GM21529 (cell line): ENCODE measurements around the gene PCDH8.

ENCODE experiments used
- ATAC-seq: cut with Tn5 transposase; IDR thresholded peaks from one replicate; pipeline ENCODE4 v1.9.1; 2021; ENCODE audit not compliant: unreplicated experiment

PCDH8 gene

DNA sequence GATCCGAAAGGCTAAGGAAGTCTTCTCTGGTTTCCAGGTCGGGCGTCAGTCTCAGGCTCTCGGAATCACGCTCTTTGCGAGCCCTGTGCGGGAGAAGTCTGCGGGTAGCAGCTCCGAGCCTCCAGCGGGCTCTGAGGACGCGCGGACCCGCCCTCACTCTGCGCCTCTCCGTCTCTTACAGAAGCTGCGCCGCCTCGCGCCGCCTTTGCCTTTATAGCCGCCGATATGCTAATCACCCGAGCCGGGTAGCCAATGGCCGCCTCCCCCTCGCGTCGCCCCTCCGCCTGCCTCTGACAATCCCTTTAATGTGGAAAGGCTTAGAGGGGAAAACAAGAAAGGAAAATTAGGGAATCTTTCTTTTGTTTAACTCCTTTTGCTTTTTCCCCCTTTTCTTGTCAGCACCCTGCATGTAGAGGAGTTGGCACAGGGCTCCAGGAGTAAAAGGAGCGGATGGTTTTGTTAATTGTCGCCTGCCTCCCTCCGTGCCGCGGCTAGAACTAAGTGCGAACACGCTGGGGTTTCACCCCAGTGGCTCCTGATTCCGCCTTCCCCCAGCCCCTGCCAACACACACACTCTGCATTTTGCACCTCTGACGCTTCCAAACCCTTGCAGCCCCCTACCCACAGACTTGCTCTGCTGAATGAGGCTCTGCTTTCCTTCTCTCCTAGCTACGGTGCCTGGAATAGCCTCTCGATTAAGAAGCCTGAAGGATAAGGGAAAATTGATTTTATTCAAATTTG lies at the start of gene PCDH8:
PCDH8 (minus strand) TSS at position 186 of the 741 bp plus-strand sequence. CDS start 204 bp downstream, outside the sequence.
- no peak for ATAC-seq

DNA sequence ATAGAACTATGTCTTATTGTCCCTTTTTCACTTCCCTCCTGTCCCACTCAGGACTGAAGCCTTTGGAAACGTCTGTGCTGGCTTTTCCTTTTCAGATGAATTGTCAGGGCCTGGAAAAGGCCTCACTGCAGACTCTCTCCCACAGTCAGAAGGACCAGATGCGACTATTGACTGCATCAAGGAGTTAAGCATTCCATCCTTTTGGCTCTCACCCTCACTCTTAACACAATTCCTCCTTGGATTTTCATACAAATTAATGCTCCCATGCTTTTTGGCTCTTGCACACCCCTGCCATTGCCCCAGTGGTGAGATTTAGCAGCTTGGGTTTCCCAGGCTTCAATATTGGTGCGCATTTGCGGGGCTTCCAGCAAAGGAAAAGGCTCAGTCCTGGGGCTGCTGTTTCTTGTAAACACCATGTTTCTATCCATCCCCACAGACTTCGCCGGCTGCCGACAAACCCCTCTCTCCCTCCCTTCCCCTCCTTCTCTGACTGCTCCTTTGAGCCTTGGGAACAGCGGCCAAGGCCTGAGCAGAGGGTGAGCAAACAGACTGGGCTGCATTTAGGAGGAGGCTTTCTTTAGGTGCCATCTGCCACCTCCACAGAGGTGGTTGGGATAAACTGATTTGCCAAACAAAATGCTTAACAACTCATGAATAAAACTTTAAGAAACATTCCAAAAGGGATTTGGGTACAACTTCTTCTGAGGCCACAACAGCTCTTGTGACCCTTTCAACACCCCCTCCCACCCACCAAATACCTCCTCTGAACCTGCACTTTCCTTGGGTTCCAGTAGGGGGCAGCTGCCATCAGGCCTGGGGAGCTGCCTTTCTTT lies 48.6 kb upstream of the PCDH8 start:
- ATAC-seq = no peak

DNA sequence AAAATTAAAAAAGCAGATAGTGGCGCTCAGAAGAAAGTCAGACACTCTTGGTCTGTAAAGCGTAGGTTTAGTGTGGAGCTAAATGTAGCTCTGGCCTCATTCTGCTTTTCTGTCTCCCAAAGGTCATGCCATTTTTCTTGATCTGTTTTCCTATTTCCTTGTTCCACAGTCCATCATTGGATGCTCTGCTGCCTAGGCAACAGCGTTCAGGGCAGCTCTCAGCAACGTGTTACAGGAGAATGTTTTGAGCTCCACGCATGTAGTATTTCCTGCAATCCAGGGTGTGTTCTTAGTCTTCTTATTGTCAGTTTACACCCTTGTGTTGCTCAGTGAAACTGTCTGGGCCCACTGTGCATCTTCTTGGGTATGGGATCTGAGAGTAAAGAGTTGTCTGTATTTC lies 46.0 kb upstream of the PCDH8 start:
- no peak for ATAC-seq

DNA sequence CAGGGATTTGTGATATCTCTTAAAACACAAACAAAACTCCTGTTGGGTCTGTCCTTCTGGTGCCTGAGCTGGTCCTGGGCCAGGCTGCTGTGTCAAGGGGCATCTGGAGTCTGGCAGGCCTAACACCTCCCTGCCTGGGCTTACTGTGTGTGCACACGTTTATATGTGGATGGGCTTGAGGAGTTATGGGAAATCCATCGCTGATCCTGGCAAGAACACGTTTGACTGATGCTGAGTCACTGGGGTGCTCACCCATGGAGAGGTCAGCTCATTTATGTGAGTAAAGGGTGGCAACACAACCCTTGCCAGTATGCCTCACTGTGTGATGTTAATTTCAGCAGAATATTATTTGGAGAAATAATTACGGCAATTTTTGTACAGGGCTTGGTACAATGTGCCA lies 44.5 kb upstream of the PCDH8 start:
- ATAC-seq = no peak

- no peak for ATAC-seq
Observed at GRCh38 chr13:52891706-52892105, 43.3 kb upstream of the PCDH8 start.

DNA sequence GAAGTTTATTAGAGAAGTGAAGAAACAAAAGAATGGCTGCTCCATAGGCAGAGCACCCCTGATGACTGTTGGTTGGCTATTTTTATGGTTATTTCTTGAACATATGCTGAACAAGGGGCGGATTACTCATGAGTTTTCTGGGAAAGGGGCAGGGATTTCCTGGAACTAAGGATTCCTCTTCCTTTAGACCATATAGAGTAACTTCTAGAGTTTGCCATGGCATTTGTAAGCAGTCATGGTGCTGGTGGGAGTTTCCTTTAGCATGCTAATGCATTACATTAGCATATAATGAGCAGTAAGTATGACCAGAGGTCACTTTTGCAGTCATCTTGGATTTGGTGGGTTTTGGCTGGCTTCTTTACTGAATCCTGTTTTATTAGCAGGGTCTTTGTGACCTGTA lies 38.7 kb upstream of the PCDH8 start:
- no peak for ATAC-seq

GRCh38 chr13:52885141-52885540 lies 36.7 kb upstream of the PCDH8 start:
- ATAC-seq = no peak

DNA sequence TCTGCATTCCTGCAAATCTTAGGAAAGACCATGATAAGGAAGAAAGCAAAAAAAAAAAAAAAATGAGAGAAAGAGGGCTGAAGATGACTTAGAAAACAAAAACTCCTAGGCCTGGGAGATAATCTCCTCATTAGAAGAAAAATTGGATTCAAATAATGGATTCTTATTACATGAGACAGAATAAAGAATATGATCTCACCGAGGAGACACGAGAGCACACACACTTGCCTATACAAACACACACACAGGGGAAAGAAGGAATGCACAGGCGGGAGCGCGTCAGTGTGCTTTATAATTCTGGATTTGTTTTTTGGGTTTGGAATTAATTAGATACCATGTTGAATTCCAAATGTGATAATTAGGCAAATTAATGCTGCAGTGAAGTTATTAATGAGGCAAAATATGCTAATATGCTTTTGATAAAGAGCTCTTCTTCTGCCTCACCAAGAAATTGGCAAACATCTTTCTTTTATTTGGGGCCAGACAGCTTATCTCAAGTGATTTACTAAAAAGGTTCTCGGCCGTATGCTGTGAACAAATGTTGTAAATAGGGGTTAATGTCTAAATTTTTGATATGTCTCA lies 36.1 kb upstream of the PCDH8 start:
- ATAC-seq = no peak

DNA sequence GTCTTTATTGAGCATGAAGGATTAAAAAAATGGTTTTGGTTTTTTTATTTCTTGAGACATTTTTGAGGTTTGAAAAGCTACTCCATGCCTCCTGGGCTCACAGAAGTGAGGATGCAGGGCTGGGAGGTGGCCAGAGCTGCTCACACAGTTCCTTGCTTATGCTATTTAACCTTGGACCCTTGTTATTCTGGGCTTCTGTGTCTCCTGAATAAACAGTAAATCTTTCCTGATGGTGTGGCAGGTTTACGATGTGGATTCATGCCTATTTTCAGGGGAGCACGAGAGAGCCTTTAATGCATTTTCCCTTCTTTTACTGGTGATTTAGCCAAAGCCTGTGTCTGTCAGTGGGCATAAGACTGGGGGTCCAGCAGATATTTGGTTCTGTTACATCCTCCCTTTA lies 34.3 kb upstream of the PCDH8 start:
- ATAC-seq = no peak

DNA sequence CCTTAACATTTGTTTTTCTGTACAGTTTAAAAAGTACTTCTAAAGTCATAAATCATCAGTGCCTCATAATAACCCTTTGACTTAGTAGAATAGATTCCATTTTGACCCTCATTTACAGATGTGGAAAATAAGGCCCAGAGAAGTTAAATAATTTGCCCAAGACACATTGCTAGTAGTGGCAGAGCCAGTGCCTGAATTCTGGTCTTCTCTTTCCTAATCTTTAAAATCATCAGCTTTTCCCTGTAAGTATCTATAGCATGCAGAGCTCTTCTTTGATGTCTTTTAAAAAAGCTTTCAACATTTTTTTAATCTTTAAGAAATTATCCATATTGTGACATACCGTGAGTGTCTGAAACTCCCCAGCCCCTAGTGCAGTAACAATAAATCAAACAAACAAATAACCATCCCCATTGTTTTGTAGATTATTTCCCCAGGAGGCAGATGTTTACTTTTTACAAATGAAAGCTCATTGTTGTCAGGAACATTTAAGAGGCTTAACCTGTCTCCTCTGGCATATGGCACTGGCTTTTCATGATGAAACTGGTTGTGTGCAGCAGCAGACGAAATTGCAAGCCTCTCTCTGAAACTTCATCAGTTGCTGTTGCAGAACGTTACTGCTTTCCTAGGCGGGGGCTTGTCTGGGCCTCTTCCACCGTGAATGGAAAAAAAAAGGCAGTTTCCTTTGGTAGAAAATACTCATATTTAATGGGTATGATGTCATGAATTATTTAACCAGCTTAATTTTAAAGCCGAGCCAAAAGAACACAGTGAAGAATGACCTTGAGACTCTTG lies 31.7 kb upstream of the PCDH8 start:
- no peak for ATAC-seq

DNA sequence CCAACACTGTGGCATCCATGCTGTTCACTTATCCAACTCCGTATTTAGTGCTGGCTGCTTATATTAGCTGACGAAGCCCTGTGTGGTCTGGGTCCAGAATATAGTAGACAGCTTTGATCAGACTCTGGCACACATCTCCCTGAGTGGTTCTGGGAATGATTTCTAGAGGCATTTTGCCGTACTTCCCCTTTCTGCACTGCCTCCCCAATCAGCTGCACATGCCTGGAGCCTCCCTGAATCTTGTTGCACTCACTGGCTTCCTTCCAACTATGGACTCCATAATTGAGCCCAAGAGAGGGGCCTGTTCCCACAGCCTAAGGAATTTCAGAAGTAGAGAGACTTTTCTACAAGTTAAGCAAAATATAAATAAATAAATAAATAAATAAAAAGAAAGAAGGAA lies 30.4 kb upstream of the PCDH8 start:
- no peak for ATAC-seq

DNA sequence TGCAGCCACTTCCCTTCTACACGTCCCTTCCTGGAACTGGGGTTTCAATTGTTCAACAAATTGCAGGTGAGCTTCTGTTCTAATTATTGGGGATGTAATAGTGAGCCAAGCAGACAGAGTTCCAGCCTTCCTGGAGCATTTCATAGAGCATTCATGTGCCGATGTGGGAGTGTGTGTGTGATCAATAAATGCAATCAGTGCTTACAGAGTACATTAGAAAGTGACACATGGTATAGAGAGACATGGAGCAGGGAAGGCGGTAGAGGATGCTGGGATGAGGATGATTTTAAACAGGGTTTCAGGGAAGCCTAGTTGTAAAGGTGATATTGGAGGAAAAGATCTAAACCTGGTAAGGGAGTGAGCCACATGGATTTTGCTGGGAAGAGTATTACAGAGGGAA lies 21.7 kb upstream of the PCDH8 start:
- no peak for ATAC-seq

DNA sequence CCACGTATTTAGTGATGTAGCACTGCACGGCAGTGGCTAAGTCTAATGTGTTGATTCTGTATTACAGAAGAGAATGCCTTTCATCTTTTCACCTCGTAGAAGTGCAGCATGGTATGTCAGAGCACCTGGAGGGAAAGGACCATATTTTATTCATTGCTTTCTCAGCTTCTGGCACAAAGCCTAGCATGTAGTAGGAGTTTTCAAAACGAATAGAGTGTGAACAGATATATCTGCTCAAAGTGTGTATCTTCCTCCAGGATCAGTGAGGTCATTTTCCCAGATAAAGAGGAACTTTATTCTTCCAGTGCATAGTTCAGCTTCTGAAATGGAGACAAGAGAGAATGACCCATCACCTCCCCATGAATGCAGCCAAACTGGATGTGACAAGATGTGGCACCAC lies 21.2 kb upstream of the PCDH8 start:
- no peak for ATAC-seq

DNA sequence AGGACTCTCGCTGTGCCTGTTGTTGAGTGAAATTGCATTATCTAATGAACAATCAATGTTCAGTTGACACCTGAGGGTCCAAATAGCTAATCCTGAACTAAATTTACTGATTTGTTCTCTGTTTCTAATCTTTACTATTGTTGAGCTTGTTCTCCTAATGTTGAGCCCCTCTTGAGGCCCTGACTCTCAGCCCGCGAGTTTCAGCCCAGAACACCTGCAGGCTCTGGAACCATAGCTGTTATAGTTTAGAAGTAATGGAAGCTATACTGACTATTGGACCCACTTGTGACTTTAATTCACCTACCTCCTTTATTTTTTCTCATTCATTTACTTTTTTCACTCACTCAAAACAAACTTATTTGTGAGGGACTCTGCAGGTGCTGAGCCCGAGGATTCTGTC lies 20.6 kb upstream of the PCDH8 start:
- ATAC-seq = no peak

DNA sequence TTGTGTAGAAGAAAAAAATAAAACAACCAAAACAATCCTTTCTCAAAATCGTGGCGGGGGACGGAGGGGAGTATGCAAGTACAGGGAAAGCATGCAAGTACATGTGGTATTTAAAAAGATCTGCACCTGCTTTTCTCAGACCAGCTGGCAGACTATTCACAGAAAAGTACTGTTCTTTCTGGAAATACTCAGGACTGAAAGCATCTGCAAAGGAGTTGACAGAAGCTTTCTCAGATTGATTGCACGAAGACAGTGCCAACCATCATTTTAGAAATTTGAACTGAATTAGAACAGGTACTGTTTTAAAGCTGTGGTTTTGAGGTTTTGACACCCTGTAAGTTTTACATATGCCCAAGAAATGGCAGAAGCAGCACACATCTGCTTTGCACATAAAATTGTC lies 19.8 kb upstream of the PCDH8 start:
- ATAC-seq = no peak

DNA sequence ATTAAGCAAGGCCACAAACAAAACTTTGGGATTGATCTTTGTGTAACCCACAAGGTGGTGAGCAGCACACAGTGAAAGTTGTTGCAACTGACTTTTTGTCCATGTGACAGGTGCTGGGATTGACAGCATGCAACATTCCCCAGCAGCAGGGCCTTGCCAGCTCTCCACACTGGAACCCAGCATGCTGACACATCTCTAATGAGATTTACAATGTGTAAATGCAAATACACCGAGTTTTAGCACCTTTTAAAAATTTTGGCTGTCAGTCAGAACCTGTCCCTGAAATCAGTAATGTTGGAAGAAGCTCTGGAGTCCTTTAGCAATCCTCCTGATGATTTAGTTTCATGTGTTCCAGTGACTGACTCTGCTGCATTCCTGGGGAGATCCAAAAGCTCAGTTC lies 16.5 kb upstream of the PCDH8 start:
- ATAC-seq = no peak

DNA sequence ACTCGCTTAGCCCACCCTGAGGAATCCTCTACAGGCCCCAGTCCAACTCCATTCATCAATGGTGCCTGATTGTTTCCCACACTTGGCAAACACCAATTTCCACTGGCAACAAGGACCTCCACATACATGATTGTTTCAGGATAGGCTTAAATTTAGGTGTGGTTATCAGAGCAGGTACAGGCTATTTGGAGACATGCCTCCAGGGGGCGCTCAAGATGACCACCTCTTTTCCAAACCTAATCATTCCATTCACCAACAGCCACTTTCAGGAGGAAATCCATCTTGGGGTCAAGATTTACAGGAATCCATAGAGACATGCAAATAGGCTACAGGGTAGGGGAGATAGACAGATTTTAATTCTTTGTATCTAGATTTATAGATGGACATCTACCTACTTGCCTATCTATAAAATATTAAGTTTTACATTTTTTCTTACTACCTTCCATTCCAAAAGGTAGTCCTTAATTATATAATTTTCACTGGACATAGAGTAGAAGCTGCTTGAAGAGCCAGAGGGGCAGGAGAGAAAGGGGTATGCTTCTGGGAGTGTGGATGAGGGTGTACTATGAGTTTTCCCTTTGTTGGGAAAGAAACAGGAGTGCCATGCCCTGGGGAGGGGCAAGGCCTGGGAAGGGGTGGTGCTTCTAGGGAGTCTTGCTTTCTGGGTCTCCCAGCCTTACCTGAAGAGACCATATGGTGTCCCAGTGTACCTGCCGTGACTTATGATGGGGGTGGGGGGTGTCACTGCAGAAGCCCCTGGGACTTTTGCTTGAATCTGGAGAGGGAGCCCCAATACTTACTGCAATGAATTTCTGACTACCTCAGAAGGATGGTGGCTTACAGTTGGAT lies 14.1 kb upstream of the PCDH8 start:
- ATAC-seq = peak; percentile 65

GRCh38 chr13:52852444-52852843 lies 4.0 kb upstream of the PCDH8 start:
- ATAC-seq = no peak

GRCh38 chr13:52851137-52851962 lies 2.9 kb upstream of the PCDH8 start:
- peak; percentile 77 for ATAC-seq
